Gastroesophageal sphincter (tissue), 3 donors: ENCODE data around the gene PHC2.

Experiments
- EP300 ChIP-seq: sonication (generic); formaldehyde crosslinking; IDR thresholded peaks from one replicate; pipeline ENCODE4 v1.6.1; 2017; ENCODE audit warnings: antibody characterized with exemption, mild to moderate bottlenecking
- POLR2A ChIP-seq, 2 donors: fragments of 450-650 bp; IDR thresholded peaks; one replicate each; pipeline ENCODE4 v1.6.1; 2017; ENCODE audit warnings: antibody characterized with exemption in 2 of 2, mild to moderate bottlenecking in 2 of 2, moderate library complexity in 1 of 2
- POLR2AphosphoS5 ChIP-seq: sonication (generic); formaldehyde crosslinking; IDR thresholded peaks from one replicate; pipeline ENCODE4 v1.6.1; 2017; ENCODE audit warnings: antibody characterized with exemption
- TF ChIP-seq, protein P1 (sequence below), 4 experiments: fragments of 200-600 bp in 2 of 4; fragments of 450-650 bp in 2 of 4; sonication (generic) in 1 of 4; IDR thresholded peaks; one replicate each; pipeline ENCODE4 v1.5.1; 2017 to 2019; ENCODE audit warnings: antibody characterized with exemption in 4 of 4, mild to moderate bottlenecking in 2 of 4, moderate library complexity in 2 of 4

DNA sequence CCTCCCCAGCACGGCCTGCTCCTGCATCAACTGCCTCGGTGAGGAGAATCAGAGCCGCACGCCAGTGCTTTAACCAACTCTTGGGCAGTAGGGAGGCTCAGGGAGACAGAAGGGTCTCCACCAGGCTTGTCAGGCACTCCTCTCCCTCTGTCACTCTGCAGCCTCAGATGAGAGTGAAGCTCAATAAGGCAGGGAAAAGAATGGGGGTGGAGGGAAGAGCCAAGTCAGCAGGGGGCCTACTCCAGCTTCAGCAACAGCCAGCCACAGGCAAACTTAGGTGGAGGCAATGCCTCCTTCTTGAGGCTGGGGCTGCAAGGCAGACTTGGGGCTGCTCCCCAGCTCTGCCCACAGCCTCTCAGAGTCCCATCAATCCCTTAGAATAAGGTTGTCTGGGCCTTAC is 58.2 kb downstream of the PHC2 start:
- TF ChIP-seq POLR2A (IDR thresholded peaks at IDR 0.05) = no peak
- TF ChIP-seq, protein P1, sequence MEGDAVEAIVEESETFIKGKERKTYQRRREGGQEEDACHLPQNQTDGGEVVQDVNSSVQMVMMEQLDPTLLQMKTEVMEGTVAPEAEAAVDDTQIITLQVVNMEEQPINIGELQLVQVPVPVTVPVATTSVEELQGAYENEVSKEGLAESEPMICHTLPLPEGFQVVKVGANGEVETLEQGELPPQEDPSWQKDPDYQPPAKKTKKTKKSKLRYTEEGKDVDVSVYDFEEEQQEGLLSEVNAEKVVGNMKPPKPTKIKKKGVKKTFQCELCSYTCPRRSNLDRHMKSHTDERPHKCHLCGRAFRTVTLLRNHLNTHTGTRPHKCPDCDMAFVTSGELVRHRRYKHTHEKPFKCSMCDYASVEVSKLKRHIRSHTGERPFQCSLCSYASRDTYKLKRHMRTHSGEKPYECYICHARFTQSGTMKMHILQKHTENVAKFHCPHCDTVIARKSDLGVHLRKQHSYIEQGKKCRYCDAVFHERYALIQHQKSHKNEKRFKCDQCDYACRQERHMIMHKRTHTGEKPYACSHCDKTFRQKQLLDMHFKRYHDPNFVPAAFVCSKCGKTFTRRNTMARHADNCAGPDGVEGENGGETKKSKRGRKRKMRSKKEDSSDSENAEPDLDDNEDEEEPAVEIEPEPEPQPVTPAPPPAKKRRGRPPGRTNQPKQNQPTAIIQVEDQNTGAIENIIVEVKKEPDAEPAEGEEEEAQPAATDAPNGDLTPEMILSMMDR (IDR thresholded peaks at IDR 0.05) = no peak
- no peak for TF ChIP-seq EP300
- no peak for TF ChIP-seq POLR2AphosphoS5
